GM12801 (cell line): ENCODE results near the gene CDC42BPA.

Experiments used
- CTCF ChIP-seq: IDR thresholded peaks from one replicate; pipeline ENCODE4 v1.5.1; 2011; ENCODE audit warnings: control low read depth; ENCODE audit not compliant: insufficient read length; ENCODE audit errors: extremely low read depth

CDC42BPA gene

GRCh38 chr1:227125929-227126545, 192.3 kb downstream of the CDC42BPA start:
- no peak for TF ChIP-seq CTCF

DNA sequence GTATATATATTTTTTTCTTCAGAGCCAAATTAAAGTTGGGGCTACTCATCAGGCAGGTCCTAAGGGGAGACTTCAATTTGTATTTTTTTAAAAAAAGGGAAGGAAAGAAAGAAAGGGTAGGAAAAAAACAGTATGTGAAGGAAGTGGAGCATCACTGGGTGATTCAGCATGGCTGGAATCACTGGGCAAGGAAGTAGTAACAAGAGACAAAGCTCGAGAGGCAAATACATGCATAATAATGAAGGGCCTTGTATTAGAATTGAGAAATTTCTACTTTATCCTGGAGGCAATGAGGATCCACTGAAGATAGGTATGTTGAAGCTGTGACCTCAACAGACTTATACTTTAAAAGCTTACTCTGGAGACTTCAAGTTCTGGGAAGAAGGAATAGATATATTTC, 193.8 kb downstream of the CDC42BPA start:
- TF ChIP-seq CTCF, result no peak

DNA sequence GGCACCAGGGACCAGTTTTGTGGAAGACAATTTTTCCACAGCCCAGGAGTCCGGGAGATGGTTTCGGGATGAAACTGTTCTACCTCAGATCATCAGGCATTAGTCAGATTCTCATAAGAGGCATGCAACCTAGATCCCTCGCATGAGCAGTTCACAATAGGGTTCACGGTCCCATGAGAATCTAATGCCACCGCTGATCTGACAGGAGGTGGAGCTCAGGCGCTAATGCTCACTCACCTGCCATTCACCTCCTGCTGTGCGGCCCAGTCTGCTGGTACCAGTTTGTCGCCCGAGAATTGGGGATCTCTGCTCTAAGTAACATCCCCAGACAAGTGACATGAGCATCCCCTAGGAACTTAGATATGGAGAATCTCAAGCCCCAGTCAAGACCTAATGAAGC, 197.5 kb downstream of the CDC42BPA start:
- TF ChIP-seq CTCF, result no peak

DNA sequence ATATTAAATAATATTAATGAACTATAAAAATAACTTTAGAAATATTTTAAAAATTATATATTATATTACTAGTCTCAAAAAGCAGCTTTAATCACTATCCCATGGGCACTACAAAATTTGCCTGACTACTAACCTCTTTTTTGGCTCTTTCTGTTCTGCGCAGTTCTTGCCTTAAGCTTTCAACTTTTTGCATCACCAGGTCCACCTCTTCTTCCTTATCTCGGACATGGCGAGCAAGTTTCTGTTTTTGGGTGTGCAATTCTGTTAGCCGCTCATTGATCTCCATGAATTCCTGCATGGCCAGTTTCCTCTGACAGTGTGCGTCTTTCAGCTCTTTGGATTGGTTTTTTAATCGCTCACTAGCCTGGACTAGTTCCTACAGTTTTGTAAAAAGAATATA, 205.8 kb downstream of the CDC42BPA start:
- TF ChIP-seq CTCF, result no peak

GRCh38 chr1:227111782-227112181, 206.5 kb downstream of the CDC42BPA start:
- no peak for TF ChIP-seq CTCF

GRCh38 chr1:227102056-227102455, 216.2 kb downstream of the CDC42BPA start:
- no peak for TF ChIP-seq CTCF

- TF ChIP-seq CTCF, result no peak
Observed at GRCh38 chr1:227094249-227094966, 223.9 kb downstream of the CDC42BPA start.
